Forelimb muscle (tissue), 1 donor: Measurements from ENCODE around the gene KCNH4. TPM values are rescaled to one million over a fixed set of nuclear protein-coding genes. Genes with fewer than 3 reads are reported as not detected.

Experiments
- DNase-seq: peaks from one replicate; pipeline ENCODE4 v3.0.0-alpha.2; 2013; ENCODE audit warnings: low read depth
- polyA plus RNA-seq: library from polyadenylated mRNA; unstranded; fragments of 120-200 nt; gene quantifications from one replicate; pipeline ENCODE4 v1.2.1, GENCODE V29; 2013; ENCODE audit not compliant: insufficient read length

Gene KCNH4
- polyA plus RNA-seq, 1 donor, result not detected

GRCh38 chr17:42118545-42118944, 62.4 kb downstream of the KCNH4 start:
- DNase-seq, result no peak

- DNase-seq, result no peak
Measured at GRCh38 chr17:42118126-42118510, 62.8 kb downstream of the KCNH4 start.

GRCh38 chr17:42117397-42118125, 63.4 kb downstream of the KCNH4 start:
- no peak for DNase-seq

- no peak for DNase-seq
Measured at GRCh38 chr17:42116705-42117396, 64.1 kb downstream of the KCNH4 start.

GRCh38 chr17:42114118-42114517, 66.8 kb downstream of the KCNH4 start:
- DNase-seq, result no peak

- DNase-seq, result no peak
Measured at GRCh38 chr17:42113293-42114069, 67.5 kb downstream of the KCNH4 start.

- DNase-seq, result peak; percentile 84
Measured at GRCh38 chr17:42112552-42113176, 68.3 kb downstream of the KCNH4 start, which contains the start of gene DHX58. DHX58 (minus strand) TSS chr17:42112714; CDS start chr17:42111892, 822 bp downstream.

- DNase-seq, result no peak
Measured at GRCh38 chr17:42111871-42112551, 68.9 kb downstream of the KCNH4 start.

- no peak for DNase-seq
Measured at GRCh38 chr17:42111265-42111636, 69.7 kb downstream of the KCNH4 start.

- no peak for DNase-seq
Measured at GRCh38 chr17:42110301-42111264, 70.4 kb downstream of the KCNH4 start.

- no peak for DNase-seq
Measured at GRCh38 chr17:42109086-42109485, 71.9 kb downstream of the KCNH4 start.

- DNase-seq, result no peak
Measured at GRCh38 chr17:42107597-42108576, 73.1 kb downstream of the KCNH4 start.

GRCh38 chr17:42107124-42107523, 73.8 kb downstream of the KCNH4 start:
- DNase-seq, result no peak

Other genes with a start within 250 kb of the KCNH4 start
- 40.1 TPM for gene CNP, start 214.3 kb downstream of the KCNH4 start, polyA plus RNA-seq
- gene DNAJC7, start 163.7 kb downstream of the KCNH4 start, polyA plus RNA-seq, result 97.2 TPM
- 47.9 TPM for gene NKIRAS2, start 161.1 kb downstream of the KCNH4 start, polyA plus RNA-seq
- 1.2 TPM for gene C17orf113, start 130.5 kb downstream of the KCNH4 start, polyA plus RNA-seq
- 6.7 TPM for gene ZNF385C, start 82.7 kb downstream of the KCNH4 start, polyA plus RNA-seq
- 5.8 TPM for gene DHX58, start 68.4 kb downstream of the KCNH4 start, polyA plus RNA-seq
- gene KAT2A, start 59.8 kb downstream of the KCNH4 start, polyA plus RNA-seq, result 45.9 TPM
- 0.25 TPM for gene HSPB9, start 58.3 kb downstream of the KCNH4 start, polyA plus RNA-seq
- gene RAB5C, start 26.2 kb downstream of the KCNH4 start, polyA plus RNA-seq, result 60.0 TPM
- gene HCRT, start 4.3 kb upstream of the KCNH4 start, polyA plus RNA-seq, result not detected
- 12.8 TPM for gene GHDC, start 13.4 kb upstream of the KCNH4 start, polyA plus RNA-seq
- gene STAT5B, start 95.2 kb upstream of the KCNH4 start, polyA plus RNA-seq, result 40.2 TPM
- gene STAT5A, start 107.4 kb upstream of the KCNH4 start, polyA plus RNA-seq, result 15.0 TPM
- 47.6 TPM for gene STAT3, start 207.3 kb upstream of the KCNH4 start, polyA plus RNA-seq
- 242 TPM for gene CAVIN1, start 242.1 kb upstream of the KCNH4 start, polyA plus RNA-seq